Lung (tissue), 12 donors: ENCODE measurements around the gene RER1. TPM values are rescaled to one million over a fixed set of nuclear protein-coding genes. Genes with fewer than 3 reads are reported as not detected.

ENCODE experiments used
- ATAC-seq: fragments of 200-7000 bp; cut with Tn5 transposase; one replicate; pipeline ENCODE4 v1.9.1; 2020; ENCODE audit warnings: moderate number of reproducible peaks; ENCODE audit not compliant: insufficient read depth, low FRiP score
- DNase-seq, 3 donors: peaks; one replicate each; pipeline ENCODE4 v3.0.0-alpha.2; 2013 to 2017
- H3K27ac ChIP-seq, 2 donors: one replicate each; pipeline ENCODE4 v1.5.1; 2013; ENCODE audit warnings: mild to moderate bottlenecking in 2 of 2, moderate library complexity in 2 of 2, control low read depth in 1 of 2, inconsistent platforms in 1 of 2, low read depth in 1 of 2, low read length in 1 of 2
- H3K27me3 ChIP-seq, 3 donors: one replicate each; pipeline ENCODE4 v1.5.1; 2013; ENCODE audit warnings: low read length in 2 of 3; ENCODE audit not compliant: control insufficient read depth in 3 of 3, insufficient read depth in 3 of 3
- H3K36me3 ChIP-seq, 4 donors: one replicate each; pipeline ENCODE4 v1.5.1; 2013; ENCODE audit warnings: low read length in 4 of 4, mild to moderate bottlenecking in 1 of 4, moderate library complexity in 1 of 4; ENCODE audit not compliant: control insufficient read depth in 4 of 4, insufficient read depth in 4 of 4
- H3K4me1 ChIP-seq, 5 donors: one replicate each; pipeline ENCODE4 v1.5.1; 2013; ENCODE audit warnings: low read length in 5 of 5, mild to moderate bottlenecking in 2 of 5, moderate library complexity in 1 of 5; ENCODE audit not compliant: control insufficient read depth in 5 of 5, insufficient read depth in 5 of 5
- H3K4me3 ChIP-seq: one replicate; pipeline ENCODE4 v1.5.1; 2013; ENCODE audit warnings: mild to moderate bottlenecking, control low read depth, moderate library complexity
- H3K9ac ChIP-seq, 2 donors: one replicate each; pipeline ENCODE4 v1.5.1; 2013; ENCODE audit warnings: low read length in 2 of 2, control low read depth in 1 of 2; ENCODE audit not compliant: insufficient read depth in 1 of 2
- H3K9me3 ChIP-seq, 4 donors: one replicate each; pipeline ENCODE4 v1.5.1; 2013; ENCODE audit warnings: low read length in 3 of 4, mild to moderate bottlenecking in 1 of 4, moderate library complexity in 1 of 4; ENCODE audit not compliant: control insufficient read depth in 4 of 4, insufficient read depth in 3 of 4
- WGBS, 2 donors: extraction: QIAGEN DNeasy Blood & Tissue Kit; methylation state at CpG; one replicate each; pipeline ENCODE4 v1.1.7; 2013; 5-methylcytosine and 5-hydroxymethylcytosine counted together
- polyA plus RNA-seq, 2 donors: library from polyadenylated mRNA; stranded (reverse); fragments of 200-250 nt; gene quantifications; one replicate each; pipeline ENCODE4 v1.2.1, GENCODE V29; 2013
- total RNA-seq, 2 donors: library from RNA; depleted of rRNA in 1 of 2; stranded (reverse); fragments of >200 nt in 1 of 2; gene quantifications; one replicate each; pipeline ENCODE4 v1.2.1, GENCODE V29; 2014 to 2021
- TF ChIP-seq, protein P1 (sequence below): IDR thresholded peaks from 2 replicates; pipeline ENCODE4 v1.5.1; 2012; ENCODE audit warnings: mild to moderate bottlenecking; ENCODE audit errors: control extremely low read depth, extremely low read depth
- donor health status: control.
- donor health status: control.
- donor health status: Bipolar disorder and iron deficiency.
- donor health status: healthy.
- donor health status: DM: yes; HTN: yes; CAD: no.

RER1 gene
- total and polyA plus RNA-seq, 4 donors, result 71.7 to 134 (median 87.9) TPM

DNA sequence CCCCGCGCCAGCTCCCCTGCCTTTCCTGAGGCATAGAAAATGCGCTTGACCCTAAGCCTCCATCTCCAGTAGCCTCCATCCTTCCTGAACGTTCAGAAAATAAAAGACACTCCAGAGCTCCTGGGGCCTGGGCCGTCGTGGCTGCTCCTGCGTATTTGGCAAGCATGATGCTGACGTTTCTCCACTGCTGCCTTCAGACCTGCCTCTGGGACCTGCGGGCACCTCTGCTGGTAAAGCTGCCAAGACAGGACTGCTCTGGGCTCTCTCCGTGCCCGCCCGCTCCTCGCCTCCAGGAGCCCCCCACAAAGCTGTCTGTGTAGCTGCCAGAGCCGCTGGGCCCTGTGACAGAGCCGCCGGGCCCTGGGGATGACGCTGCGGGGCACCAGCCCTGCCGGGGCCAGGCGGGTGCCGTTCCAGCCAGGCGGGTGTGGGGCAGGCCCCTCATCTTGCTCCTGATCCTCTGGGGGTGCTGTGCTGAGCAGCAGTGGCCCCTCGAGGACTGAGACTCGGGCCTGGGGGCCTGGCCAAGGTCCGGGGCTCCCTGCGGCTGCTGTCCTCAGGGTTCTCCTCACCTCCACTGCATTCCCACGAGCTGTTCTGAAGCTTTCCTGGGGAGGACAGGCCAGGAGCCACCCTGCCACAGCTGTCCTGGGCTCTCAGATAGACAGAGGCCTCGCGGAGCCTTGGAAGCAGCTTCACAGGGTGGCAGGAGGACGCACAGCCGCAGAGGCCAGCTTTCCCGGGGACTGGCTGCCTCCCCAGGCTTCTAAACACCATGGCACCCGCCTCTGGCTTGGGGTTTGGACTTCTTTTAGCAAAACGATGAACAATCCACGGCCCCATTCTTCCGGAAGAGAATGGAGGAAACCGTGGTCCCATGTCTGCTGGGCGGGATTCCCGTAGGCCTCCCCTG, 48.4 kb upstream of the RER1 start:
- 85 to 89% methylated on average over 39 of the region's 39 CpGs for WGBS, 2 donors
- no peak overlapping the region for H3K9ac ChIP-seq
- DNase-seq, result no peak

DNA sequence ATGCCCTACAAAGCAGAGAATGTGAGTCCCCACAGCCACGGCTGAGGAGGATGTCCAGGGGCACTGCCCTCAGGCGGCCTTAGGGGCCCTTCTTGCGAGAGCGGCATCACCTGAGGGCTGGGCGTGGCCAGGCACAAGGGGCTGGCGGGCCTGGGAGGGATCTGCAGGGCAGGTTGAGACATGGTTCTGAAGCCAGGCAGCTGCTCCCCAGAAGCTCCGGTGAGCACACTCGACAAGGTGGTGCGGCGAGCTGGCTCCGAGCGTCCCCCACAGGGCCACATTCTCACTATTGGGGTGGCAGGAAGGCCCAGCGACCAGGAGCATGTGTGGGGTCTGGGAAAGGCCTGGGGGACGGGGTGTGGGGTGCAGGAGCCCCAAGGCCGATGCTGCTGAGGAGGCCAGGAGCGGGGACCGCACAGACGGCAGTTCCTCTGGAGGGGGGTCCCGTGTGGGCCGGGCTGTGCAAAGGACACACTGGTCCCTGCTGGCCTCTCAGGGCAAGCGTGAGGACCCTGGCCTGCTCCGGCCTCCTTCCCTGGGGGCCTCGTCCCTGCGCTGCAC, 47.4 kb upstream of the RER1 start:
- H3K36me3 ChIP-seq, result no peaks in the 10 kb centered on the region
- H3K4me3 ChIP-seq, result no peak overlapping the region
- no peak overlapping the region for H3K9ac ChIP-seq
- TF ChIP-seq, protein P1, sequence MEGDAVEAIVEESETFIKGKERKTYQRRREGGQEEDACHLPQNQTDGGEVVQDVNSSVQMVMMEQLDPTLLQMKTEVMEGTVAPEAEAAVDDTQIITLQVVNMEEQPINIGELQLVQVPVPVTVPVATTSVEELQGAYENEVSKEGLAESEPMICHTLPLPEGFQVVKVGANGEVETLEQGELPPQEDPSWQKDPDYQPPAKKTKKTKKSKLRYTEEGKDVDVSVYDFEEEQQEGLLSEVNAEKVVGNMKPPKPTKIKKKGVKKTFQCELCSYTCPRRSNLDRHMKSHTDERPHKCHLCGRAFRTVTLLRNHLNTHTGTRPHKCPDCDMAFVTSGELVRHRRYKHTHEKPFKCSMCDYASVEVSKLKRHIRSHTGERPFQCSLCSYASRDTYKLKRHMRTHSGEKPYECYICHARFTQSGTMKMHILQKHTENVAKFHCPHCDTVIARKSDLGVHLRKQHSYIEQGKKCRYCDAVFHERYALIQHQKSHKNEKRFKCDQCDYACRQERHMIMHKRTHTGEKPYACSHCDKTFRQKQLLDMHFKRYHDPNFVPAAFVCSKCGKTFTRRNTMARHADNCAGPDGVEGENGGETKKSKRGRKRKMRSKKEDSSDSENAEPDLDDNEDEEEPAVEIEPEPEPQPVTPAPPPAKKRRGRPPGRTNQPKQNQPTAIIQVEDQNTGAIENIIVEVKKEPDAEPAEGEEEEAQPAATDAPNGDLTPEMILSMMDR, result no peak
- no peak overlapping the region for H3K27ac ChIP-seq
- 86 to 89% methylated on average over 22 to 24 of the region's 24 CpGs for WGBS, 2 donors
- ATAC-seq (no peak), DNase-seq (no peak)
- H3K27me3 ChIP-seq, result no peaks in the 10 kb centered on the region
- H3K4me1 ChIP-seq, result peaks cover 0 to 4% (median 0%) of the 10 kb centered on the region in 5 donors
- peaks cover 0 to 5% (median 0%) of the 10 kb centered on the region in 4 donors for H3K9me3 ChIP-seq

More for the DNA sequence above, 48.4 kb upstream of the RER1 start:
- ATAC-seq, result no peak
- H3K9me3 ChIP-seq, result peaks cover 0 to 2% (median 0%) of the 10 kb centered on the region in 4 donors
- no peak overlapping the region for H3K27ac ChIP-seq
- no peaks in the 10 kb centered on the region for H3K36me3 ChIP-seq
- H3K27me3 ChIP-seq, result no peaks in the 10 kb centered on the region
- TF ChIP-seq, protein P1, result no peak
- no peak overlapping the region for H3K4me3 ChIP-seq
- H3K4me1 ChIP-seq, result peaks cover 0 to 4% (median 0%) of the 10 kb centered on the region in 5 donors

DNA sequence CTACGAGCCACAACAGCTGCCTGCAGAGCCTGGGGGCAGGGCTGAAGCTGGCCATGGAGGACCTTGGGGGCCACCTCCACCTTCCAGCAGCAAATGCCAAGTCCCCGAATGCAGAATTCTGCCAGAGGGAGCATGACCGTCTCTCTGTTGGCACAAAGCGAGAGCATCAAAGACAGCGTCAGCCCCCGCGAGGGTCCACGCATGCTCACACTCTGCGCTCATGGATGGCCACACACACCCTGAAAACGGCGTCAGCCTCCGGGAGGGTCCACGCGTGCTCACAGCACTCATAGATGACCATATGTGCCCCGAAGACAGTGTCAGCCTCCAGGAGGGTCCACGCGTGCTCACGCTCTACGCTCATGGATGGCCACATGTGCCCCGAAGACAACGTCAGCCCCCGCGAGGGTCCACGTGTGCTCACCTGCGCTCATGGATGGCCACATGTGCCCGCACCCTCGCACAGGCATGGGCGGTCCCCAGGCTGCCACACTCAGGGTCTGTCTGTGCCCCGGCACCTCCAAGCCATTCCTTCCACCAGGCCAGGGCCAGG, 46.8 kb upstream of the RER1 start:
- Histone ChIP-seq H3K4me3 (no peak overlapping the region), H3K36me3 (no peaks in the 10 kb centered on the region), H3K27me3 (no peaks in the 10 kb centered on the region), H3K4me1 (peaks cover 0 to 4% (median 0%) of the 10 kb centered on the region in 5 donors), H3K27ac (no peak overlapping the region), H3K9me3 (peaks cover 0 to 5% (median 0%) of the 10 kb centered on the region in 4 donors), H3K9ac (no peak overlapping the region)
- DNase-seq (no peak), ATAC-seq (no peak)
- 94% methylated on average over 29 of the region's 29 CpGs for WGBS, 2 donors
- TF ChIP-seq, protein P1, result no peak
